Mesodermal cell (in vitro differentiated cells): ENCODE measurements around the gene SMAD7.

ENCODE experiments used
- H3K27ac ChIP-seq: 2 replicates; pipeline ENCODE4 v1.7.0; 2013; ENCODE audit warnings: mild to moderate bottlenecking, low read depth, low read length, moderate library complexity; ENCODE audit not compliant: severe bottlenecking
- H3K36me3 ChIP-seq: 2 replicates; pipeline ENCODE4 v1.7.1; 2013; ENCODE audit warnings: mild to moderate bottlenecking, low read length, moderate library complexity; ENCODE audit not compliant: control insufficient read depth, insufficient read depth
- H3K4me1 ChIP-seq: one replicate; pipeline ENCODE4 v1.7.1; 2013; ENCODE audit warnings: mild to moderate bottlenecking, low read length; ENCODE audit not compliant: insufficient read depth, control insufficient read depth, poor library complexity, severe bottlenecking
- H3K4me3 ChIP-seq: 2 replicates; pipeline ENCODE4 v1.7.0; 2013; ENCODE audit warnings: low read length, control low read depth, mild to moderate bottlenecking; ENCODE audit not compliant: insufficient read depth, poor library complexity, severe bottlenecking; ENCODE audit errors: extremely low read depth
- H3K9me3 ChIP-seq: 2 replicates; pipeline ENCODE4 v1.7.1; 2013; ENCODE audit warnings: mild to moderate bottlenecking, low read length, moderate library complexity; ENCODE audit not compliant: control insufficient read depth
- WGBS, 2 experiments: methylation state at CpG; one replicate each; pipeline ENCODE4 v1.1.5; 2013; ENCODE audit warnings: missing lambda C conversion rate in 2 of 2; ENCODE audit not compliant: insufficient coverage in 2 of 2; 5-methylcytosine and 5-hydroxymethylcytosine counted together

Gene SMAD7

GRCh38 chr18:48927286-48928080 lies 23.3 kb downstream of the SMAD7 start:
- Histone ChIP-seq H3K36me3 (peaks cover 85% of the 10 kb centered on the region), H3K4me3 (no peak overlapping the region), H3K4me1 (peaks cover 93% of the 10 kb centered on the region), H3K27ac (peak overlapping the region; percentile 29), H3K9me3 (no peaks in the 10 kb centered on the region)
- WGBS, 2 experiments = 92 to 94% methylated on average over 8 to 9 of the region's 11 CpGs

GRCh38 chr18:48926420-48926857 lies 24.3 kb downstream of the SMAD7 start:
- WGBS, 2 experiments = 96 to 98% methylated on average over 9 to 14 of the region's 14 CpGs
- Histone ChIP-seq H3K9me3 (no peaks in the 10 kb centered on the region), H3K4me1 (peaks cover 89% of the 10 kb centered on the region), H3K27ac (peak overlapping the region; percentile 13), H3K4me3 (no peak overlapping the region), H3K36me3 (peaks cover 85% of the 10 kb centered on the region)

GRCh38 chr18:48925491-48925780 lies 25.3 kb downstream of the SMAD7 start:
- peaks cover 83% of the 10 kb centered on the region for H3K4me1 ChIP-seq
- no peak overlapping the region for H3K4me3 ChIP-seq
- H3K27ac ChIP-seq = peak overlapping the region; percentile 77
- WGBS, 2 experiments = 80 to 83% methylated on average over 1 of the region's 3 CpGs
- H3K36me3 ChIP-seq = peaks cover 86% of the 10 kb centered on the region
- no peaks in the 10 kb centered on the region for H3K9me3 ChIP-seq

GRCh38 chr18:48924630-48925490 lies 25.9 kb downstream of the SMAD7 start:
- H3K27ac ChIP-seq = peak overlapping the region; percentile 77

GRCh38 chr18:48923746-48924629 lies 26.8 kb downstream of the SMAD7 start:
- Histone ChIP-seq H3K4me1 (peaks cover 75% of the 10 kb centered on the region), H3K36me3 (peaks cover 94% of the 10 kb centered on the region), H3K4me3 (no peak overlapping the region), H3K27ac (peak overlapping the region; percentile 77), H3K9me3 (no peaks in the 10 kb centered on the region)
- WGBS, 2 experiments = 79 to 90% methylated on average over 11 to 12 of the region's 15 CpGs

More at GRCh38 chr18:48924630-48925490, 25.9 kb downstream of the SMAD7 start:
- Histone ChIP-seq H3K36me3 (peaks cover 91% of the 10 kb centered on the region), H3K9me3 (no peaks in the 10 kb centered on the region), H3K4me1 (peaks cover 83% of the 10 kb centered on the region), H3K4me3 (no peak overlapping the region)
- WGBS, 2 experiments = 82% methylated on average over 15 of the region's 17 CpGs

- Histone ChIP-seq H3K36me3 (peaks cover 92% of the 10 kb centered on the region), H3K4me1 (peaks cover 68% of the 10 kb centered on the region), H3K9me3 (no peaks in the 10 kb centered on the region), H3K4me3 (no peak overlapping the region), H3K27ac (peak overlapping the region; percentile 75)
- 71 to 82% methylated on average over 7 to 11 of the region's 21 CpGs for WGBS, 2 experiments
Measured at GRCh38 chr18:48922801-48923730, 27.7 kb downstream of the SMAD7 start.

- peak overlapping the region; percentile 75 for H3K27ac ChIP-seq
- H3K36me3 ChIP-seq = peaks cover 84% of the 10 kb centered on the region
- 89 to 94% methylated on average over 4 to 5 of the region's 7 CpGs for WGBS, 2 experiments
- peaks cover 62% of the 10 kb centered on the region for H3K4me1 ChIP-seq
- no peaks in the 10 kb centered on the region for H3K9me3 ChIP-seq
- H3K4me3 ChIP-seq = no peak overlapping the region
Measured at GRCh38 chr18:48922226-48922800, 28.5 kb downstream of the SMAD7 start.

- H3K9me3 ChIP-seq = no peaks in the 10 kb centered on the region
- H3K36me3 ChIP-seq = peaks cover 77% of the 10 kb centered on the region
- peak overlapping the region; percentile 8 for H3K27ac ChIP-seq
- peaks cover 58% of the 10 kb centered on the region for H3K4me1 ChIP-seq
- no peak overlapping the region for H3K4me3 ChIP-seq
- 94 to 96% methylated on average over 28 to 31 of the region's 34 CpGs for WGBS, 2 experiments
Measured at GRCh38 chr18:48921305-48922225, 29.2 kb downstream of the SMAD7 start.
